Stimulated activated CD4-positive, alpha-beta T cell treated with anti-CD3 and anti-CD28 coated beads, TNF-alpha, amount 100 ng/mL, for 24 hours (primary cell): ENCODE measurements around the gene CACNA1H.
"Not testable (repeated sequence)": the region's sequence is repeated elsewhere in the genome, so short reads cannot be mapped to it uniquely, and the experiment has no call there.

Source experiments
- DNase-seq, 3 experiments: peaks; one replicate each; pipeline ENCODE4 v3.0.0-alpha.2; 2020; ENCODE audit warnings: low read depth in 3 of 3

CACNA1H gene

DNA sequence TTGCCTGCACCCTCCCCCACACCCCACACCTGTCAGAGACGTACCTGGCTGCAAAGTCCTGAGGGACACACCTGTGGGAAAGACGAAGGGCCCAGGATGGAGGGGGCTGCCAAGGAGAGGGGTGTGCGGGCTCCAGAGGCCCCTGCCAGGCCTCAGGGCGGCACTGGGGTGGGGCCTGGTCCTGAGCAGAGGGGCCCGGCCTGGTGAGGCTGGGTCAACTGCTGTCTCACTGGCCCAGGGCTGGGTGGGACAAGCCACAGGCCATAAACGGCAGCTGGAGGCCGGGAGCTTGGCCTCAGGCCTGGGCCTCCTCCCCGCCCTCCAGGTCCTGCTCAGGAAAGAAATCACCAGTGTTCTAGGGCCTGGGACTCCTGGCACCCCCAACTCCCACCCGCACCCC is 71.7 kb downstream of the CACNA1H start:
- no peak for DNase-seq

- DNase-seq = no peak
Observed at GRCh38 chr16:1225051-1225451, 72.1 kb downstream of the CACNA1H start, which contains the start of gene TPSG1. TPSG1 (minus strand) TSS chr16:1225268; CDS start chr16:1225252, 16 bp downstream.

DNA sequence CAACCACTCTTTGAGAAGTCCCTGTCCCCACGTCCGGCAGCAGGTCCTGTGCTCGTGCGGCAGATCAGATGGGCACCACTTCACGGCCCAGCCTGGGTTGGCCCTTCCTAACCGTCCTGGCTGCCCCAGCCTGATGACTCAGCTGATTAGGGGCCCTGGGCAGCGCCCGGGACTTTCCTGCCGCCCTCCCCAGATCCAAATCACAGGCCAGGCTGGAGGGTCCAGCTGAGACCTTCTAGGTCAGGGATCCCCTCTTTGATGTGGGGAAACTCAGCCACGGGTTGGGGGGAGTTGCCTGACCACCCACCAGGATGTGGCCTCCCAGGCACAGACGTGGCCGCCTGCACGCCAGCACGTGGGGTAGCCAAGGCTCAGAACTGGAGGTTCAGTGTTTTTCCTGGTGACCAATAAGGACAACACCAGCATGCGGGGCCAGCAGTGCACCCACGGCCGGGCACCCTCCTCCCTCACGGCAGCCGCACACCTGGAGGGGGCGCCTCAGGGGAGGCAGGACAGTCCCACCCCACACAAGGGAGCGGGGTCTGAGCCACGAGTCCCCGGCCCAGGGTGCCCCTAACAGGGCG is 72.9 kb downstream of the CACNA1H start:
- DNase-seq = not testable (repeated sequence)

DNA sequence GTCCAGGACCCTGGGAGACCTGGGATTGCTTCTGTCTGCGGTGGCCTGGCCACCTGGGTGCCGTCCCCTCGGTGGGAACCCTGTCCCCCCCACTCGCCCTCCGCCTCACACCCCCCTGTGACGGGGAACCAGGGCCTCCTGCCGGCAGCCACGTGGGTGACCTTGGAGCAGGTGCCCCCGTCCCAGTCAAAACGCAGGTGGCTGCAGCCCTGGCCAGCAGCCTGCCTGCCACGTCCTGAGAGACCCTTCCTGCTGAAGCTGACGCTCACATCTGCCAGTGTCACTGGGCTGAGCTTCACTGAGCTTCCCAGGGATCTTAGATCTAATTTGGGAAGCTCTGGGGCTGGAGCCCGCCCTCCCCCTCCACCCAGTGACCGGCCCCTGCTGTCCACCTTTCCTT is 73.8 kb downstream of the CACNA1H start:
- DNase-seq = not testable (repeated sequence)

DNA sequence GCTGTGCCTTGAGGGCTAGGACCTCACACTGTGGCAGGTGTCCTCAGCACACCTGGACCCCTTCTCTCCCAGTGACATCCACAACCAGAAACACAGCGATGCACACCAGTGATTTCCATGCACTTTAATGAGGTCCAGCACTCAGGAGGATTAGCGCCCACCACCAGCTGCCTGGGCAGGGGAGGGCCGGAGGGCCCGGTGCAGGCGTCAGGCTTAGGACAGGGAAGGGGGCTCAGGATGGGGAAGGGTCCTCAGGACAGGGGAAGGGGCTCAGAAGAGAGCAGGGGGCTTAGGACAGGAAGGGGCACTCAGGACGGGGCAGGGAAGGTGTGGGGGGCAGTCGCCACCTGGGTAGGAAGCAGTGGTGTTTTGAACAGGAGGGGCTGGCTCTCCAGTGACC is 75.3 kb downstream of the CACNA1H start:
- not testable (repeated sequence) for DNase-seq

- DNase-seq = not testable (repeated sequence)
Observed at GRCh38 chr16:1229476-1229875, 76.6 kb downstream of the CACNA1H start.

GRCh38 chr16:1230084-1230470 is 77.2 kb downstream of the CACNA1H start, which contains the start of gene TPSB2:
TPSB2 (minus strand) TSS chr16:1230184; CDS start chr16:1229951, 233 bp downstream.
- DNase-seq = not testable (repeated sequence)

- not testable (repeated sequence) for DNase-seq
Observed at GRCh38 chr16:1230471-1231212, 77.7 kb downstream of the CACNA1H start.

- DNase-seq = not testable (repeated sequence)
Observed at GRCh38 chr16:1231301-1231700, 78.4 kb downstream of the CACNA1H start.

DNA sequence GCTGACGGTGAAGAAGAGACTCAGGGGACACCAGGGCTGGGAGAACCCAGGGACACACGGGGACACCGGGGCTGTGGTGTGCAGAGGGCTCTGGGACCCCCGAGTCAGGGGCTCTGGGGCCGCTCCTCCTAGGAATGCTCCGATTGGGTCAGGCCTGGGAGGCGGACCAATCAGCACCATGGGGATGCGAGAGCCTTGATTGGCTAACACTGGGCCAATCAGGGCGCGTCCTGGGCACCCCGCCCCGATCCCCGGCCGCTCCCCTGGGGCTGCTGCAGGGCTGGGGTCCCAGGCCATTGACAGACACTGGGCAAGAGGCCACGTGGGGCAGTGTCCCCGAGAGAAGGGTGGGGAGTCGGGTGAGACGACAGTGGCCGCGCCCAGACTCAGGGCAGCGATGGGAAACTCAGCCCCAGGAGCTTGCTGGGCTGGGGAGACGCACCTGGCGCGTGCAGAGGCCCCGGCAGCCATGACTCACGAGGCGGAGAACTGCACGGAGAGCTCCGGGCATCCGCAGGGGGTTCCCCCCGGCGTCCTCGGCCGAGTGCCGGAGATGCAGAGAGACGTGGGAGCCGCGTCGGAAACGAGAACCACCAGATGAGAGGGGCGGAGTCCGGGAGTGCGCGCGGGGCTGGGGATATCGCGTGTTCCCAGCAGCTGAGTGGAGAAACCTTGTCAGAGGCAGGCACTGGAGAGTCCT is 79.3 kb downstream of the CACNA1H start:
- not testable (repeated sequence) for DNase-seq

- DNase-seq = not testable (repeated sequence)
Observed at GRCh38 chr16:1236659-1237058, 83.8 kb downstream of the CACNA1H start.

- DNase-seq = no peak
Observed at GRCh38 chr16:1237990-1238389, 85.1 kb downstream of the CACNA1H start.

- not testable (repeated sequence) for DNase-seq
Observed at GRCh38 chr16:1238909-1239308, 86.0 kb downstream of the CACNA1H start.

DNA sequence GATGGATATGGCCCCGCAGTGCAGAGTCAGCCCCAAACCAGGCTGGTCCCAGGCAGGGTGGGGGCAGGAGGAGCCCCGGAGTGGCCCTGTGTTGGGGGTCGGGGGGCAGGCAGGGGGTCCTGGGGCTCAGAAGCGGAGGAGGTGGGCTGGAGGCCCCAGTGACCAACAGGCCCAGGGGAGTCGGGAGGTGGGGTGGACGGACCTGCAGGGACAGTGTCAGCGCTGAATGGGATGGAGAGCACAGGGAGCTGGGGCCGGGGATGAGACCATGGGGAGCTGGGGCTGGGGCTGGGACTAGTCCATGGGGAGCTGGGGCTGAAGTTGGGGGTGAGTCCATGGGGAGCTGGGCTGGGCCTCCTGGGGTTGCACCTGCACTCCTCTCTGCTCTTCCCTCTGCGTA is 86.7 kb downstream of the CACNA1H start:
- DNase-seq = not testable (repeated sequence)

DNA sequence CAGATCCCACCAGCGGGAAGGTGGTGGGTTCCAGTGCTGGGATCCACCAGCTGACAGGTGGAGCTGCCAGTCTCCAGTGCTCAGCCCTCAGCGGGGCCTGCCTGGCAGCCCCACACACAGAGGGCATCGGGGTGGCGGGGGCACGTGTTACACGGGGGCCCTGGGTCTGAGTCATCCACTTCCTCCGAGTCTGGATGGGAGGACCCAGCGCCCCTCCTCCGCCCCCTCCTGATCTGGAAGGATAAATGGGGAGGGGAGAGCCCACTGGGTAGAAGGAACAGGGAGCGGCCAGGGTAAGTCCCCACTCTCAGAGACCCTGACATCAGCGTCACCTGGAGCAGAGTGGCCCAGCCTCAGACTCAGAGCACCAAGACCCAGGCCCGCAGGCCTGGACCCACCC is 87.5 kb downstream of the CACNA1H start, which contains the start of gene TPSAB1:
Gene TPSAB1, plus strand, starts transcription at position 270 of the 400 bp plus-strand sequence. CDS start 234 bp downstream, outside the sequence.
- DNase-seq = not testable (repeated sequence)

DNA sequence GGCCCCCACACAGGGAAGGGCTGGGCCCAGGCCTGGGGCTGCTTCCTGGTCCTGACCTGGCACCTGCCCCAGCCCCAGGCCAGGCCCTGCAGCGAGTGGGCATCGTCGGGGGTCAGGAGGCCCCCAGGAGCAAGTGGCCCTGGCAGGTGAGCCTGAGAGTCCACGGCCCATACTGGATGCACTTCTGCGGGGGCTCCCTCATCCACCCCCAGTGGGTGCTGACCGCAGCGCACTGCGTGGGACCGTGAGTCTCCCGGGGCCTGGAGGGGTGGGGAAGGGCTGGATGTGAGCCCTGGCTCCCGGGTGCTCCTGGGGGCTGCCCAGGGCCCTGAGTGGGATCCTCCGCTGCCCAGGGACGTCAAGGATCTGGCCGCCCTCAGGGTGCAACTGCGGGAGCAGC is 88.2 kb downstream of the CACNA1H start:
- not testable (repeated sequence) for DNase-seq

GRCh38 chr16:1243363-1243762 is 90.5 kb downstream of the CACNA1H start:
- not testable (repeated sequence) for DNase-seq

GRCh38 chr16:1243907-1244850 is 91.3 kb downstream of the CACNA1H start:
- not testable (repeated sequence) for DNase-seq

- no peak for DNase-seq
Observed at GRCh38 chr16:1244881-1245280, 92.0 kb downstream of the CACNA1H start.

- no peak for DNase-seq
Observed at GRCh38 chr16:1245452-1246020, 92.6 kb downstream of the CACNA1H start.
